Large intestine (tissue), 3 donors: ENCODE results near the gene ABCA5. TPM values are rescaled to one million over a fixed set of nuclear protein-coding genes. Genes with fewer than 3 reads are reported as not detected.

Source experiments
- DNase-seq, 2 donors: peaks; one replicate each; pipeline versions ENCODE4 v3.0.0 to v3.0.0-alpha.2; 2013
- H3K27ac ChIP-seq: one replicate; pipeline ENCODE4 v1.5.1; 2013; ENCODE audit warnings: low read length
- H3K27me3 ChIP-seq: 2 replicates; pipeline ENCODE4 v1.6.1; 2013; ENCODE audit warnings: low read length; ENCODE audit not compliant: control insufficient read depth, insufficient read depth
- H3K36me3 ChIP-seq: 2 replicates; pipeline ENCODE4 v1.6.1; 2013; ENCODE audit warnings: low read length; ENCODE audit not compliant: control insufficient read depth, insufficient read depth
- H3K4me1 ChIP-seq: one replicate; pipeline ENCODE4 v1.6.1; 2013; ENCODE audit warnings: low read length; ENCODE audit not compliant: control insufficient read depth, insufficient read depth
- H3K4me3 ChIP-seq: one replicate; pipeline ENCODE4 v1.5.1; 2013; ENCODE audit warnings: low read length
- H3K9me3 ChIP-seq: one replicate; pipeline ENCODE4 v1.6.1; 2013; ENCODE audit warnings: mild to moderate bottlenecking, low read depth, low read length, moderate library complexity; ENCODE audit not compliant: control insufficient read depth
- WGBS: methylation state at CpG from one replicate; pipeline ENCODE4 v1.1.5; 2013; ENCODE audit warnings: low lambda C conversion rate; ENCODE audit not compliant: insufficient coverage; 5-methylcytosine and 5-hydroxymethylcytosine counted together
- polyA plus RNA-seq: library from polyadenylated mRNA; unstranded; fragments of 120-200 nt; gene quantifications from one replicate; pipeline ENCODE4 v1.2.1, GENCODE V29; 2013

Gene ABCA5
- polyA plus RNA-seq, 1 donor = 126 TPM

DNA sequence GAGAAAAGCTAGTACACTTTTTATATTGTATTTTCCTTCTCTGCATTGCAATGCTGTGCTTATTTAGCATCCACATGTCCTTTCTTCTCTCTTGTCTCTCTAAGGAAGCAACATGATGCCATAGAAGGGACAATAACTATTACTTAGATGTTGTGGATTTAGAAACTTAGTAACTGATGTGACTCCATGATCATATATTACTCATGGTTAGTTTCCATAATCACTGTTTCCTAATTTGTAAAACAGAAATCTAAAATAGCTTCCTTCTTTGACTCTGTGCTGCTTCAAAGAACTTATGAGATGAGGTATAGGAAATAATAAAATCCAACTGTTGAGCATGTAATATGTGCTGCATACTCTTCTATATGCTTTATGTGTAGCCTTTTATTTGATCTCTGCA lies 6.6 kb upstream of the ABCA5 start:
- H3K4me1 ChIP-seq = no peaks in the 10 kb centered on the region
- H3K27ac ChIP-seq = no peak overlapping the region
- no peaks in the 10 kb centered on the region for H3K36me3 ChIP-seq
- no peak for DNase-seq
- peaks cover 2% of the 10 kb centered on the region for H3K27me3 ChIP-seq
- no peaks in the 10 kb centered on the region for H3K9me3 ChIP-seq
- no peak overlapping the region for H3K4me3 ChIP-seq

DNA sequence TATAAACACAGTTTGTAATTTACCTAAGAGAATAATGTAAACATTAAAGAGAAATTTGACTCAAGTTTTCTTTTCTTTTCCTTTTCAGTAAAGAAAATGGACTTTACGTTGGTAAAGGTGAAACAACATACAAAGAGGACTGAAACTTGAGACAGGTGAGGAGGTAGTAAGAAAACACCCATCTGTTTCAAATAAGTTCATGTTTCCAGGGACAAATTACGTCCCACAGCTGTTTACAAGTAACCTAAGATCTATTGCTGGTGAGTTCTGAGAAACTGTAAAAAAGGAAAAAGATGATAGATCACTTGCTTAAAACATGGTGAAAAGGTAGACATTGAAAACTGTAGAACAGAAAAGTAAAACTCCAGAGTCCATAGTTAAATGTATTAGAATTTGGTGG lies 4.8 kb upstream of the ABCA5 start:
- H3K4me3 ChIP-seq = no peak overlapping the region
- no peaks in the 10 kb centered on the region for H3K4me1 ChIP-seq
- no CpG with 5 or more reads among the region's 2 CpGs for WGBS
- H3K27me3 ChIP-seq = peaks cover 2% of the 10 kb centered on the region
- H3K36me3 ChIP-seq = no peaks in the 10 kb centered on the region
- H3K9me3 ChIP-seq = no peaks in the 10 kb centered on the region
- H3K27ac ChIP-seq = no peak overlapping the region
- DNase-seq = no peak

GRCh38 chr17:69326377-69327059 lies 415 bp downstream of the ABCA5 start:
- WGBS = 0% methylated on average over 5 of the region's 51 CpGs
- H3K9me3 ChIP-seq = no peaks in the 10 kb centered on the region
- peak in 1 of 2 donors; percentile 68 for DNase-seq
- peak overlapping the region; percentile 98 for H3K27ac ChIP-seq
- no peaks in the 10 kb centered on the region for H3K27me3 ChIP-seq
- H3K4me3 ChIP-seq = peak overlapping the region; percentile 93
- peaks cover 2% of the 10 kb centered on the region for H3K4me1 ChIP-seq
- H3K36me3 ChIP-seq = no peaks in the 10 kb centered on the region

DNA sequence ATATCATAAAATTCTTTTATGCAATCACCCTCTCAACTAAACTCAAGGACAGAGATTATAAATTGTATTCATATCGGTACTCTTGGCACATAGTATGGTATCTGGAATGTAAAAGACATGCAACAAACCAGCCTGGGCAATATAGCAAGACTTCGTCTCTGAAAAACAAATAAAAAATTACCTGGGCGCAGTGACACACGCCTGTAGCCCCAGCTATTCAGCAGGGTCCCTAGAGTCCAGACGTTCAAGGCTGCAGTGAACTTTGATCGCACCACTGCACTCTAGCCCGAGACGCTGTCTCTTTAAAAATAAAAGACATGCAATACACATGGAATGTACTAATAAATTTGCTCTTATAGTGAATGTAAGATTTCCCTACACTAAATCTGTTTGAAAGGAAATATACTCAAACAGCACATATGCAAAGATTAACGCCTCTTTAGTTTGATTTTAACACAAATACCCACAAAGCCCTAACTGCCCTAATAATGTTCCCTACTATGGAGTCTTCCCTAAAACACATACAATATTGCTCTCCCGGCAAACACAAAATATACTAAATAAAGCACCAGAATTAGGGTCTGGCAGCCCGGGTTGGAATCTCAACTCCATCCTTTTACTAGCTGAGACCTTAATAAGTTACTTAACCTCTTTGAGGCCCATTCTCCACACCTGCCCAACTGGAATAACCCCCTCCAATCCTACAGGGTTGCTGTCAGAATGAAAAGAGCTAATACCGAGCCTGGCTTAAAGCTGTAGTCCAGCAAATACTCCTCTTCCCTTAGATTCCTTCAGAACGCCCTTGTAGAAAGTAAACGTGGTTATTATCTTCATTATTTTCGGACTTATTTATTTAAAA lies 1.2 kb downstream of the ABCA5 start:
- WGBS = no CpG with 5 or more reads among the region's 15 CpGs
- no peaks in the 10 kb centered on the region for H3K9me3 ChIP-seq
- DNase-seq = peak; percentile 57 to 81
- no peaks in the 10 kb centered on the region for H3K27me3 ChIP-seq
- H3K27ac ChIP-seq = peak overlapping the region; percentile 98
- H3K4me3 ChIP-seq = peak overlapping the region; percentile 93
- H3K36me3 ChIP-seq = peaks cover 4% of the 10 kb centered on the region
- H3K4me1 ChIP-seq = peaks cover 2% of the 10 kb centered on the region

- no peak overlapping the region for H3K4me3 ChIP-seq
- no peak overlapping the region for H3K27ac ChIP-seq
- H3K27me3 ChIP-seq = no peaks in the 10 kb centered on the region
- H3K4me1 ChIP-seq = peaks cover 2% of the 10 kb centered on the region
- H3K36me3 ChIP-seq = peaks cover 7% of the 10 kb centered on the region
- WGBS = 90% methylated on average over 1 of the region's 1 CpG
- no peaks in the 10 kb centered on the region for H3K9me3 ChIP-seq
- DNase-seq = no peak
Observed at GRCh38 chr17:69323806-69324205, 3.1 kb downstream of the ABCA5 start.

- Histone ChIP-seq H3K27ac (no peak overlapping the region), H3K4me3 (no peak overlapping the region), H3K4me1 (peaks cover 2% of the 10 kb centered on the region), H3K27me3 (no peaks in the 10 kb centered on the region), H3K9me3 (no peaks in the 10 kb centered on the region), H3K36me3 (peaks cover 7% of the 10 kb centered on the region)
- no CpG with 5 or more reads among the region's 4 CpGs for WGBS
- DNase-seq = no peak
Observed at GRCh38 chr17:69320908-69321238, 6.1 kb downstream of the ABCA5 start.

GRCh38 chr17:69320210-69320907 lies 6.6 kb downstream of the ABCA5 start:
- peaks cover 2% of the 10 kb centered on the region for H3K4me1 ChIP-seq
- H3K36me3 ChIP-seq = peaks cover 7% of the 10 kb centered on the region
- no peak overlapping the region for H3K4me3 ChIP-seq
- H3K27ac ChIP-seq = no peak overlapping the region
- 72% methylated on average over 3 of the region's 5 CpGs for WGBS
- no peak for DNase-seq
- no peaks in the 10 kb centered on the region for H3K9me3 ChIP-seq
- H3K27me3 ChIP-seq = no peaks in the 10 kb centered on the region

- H3K36me3 ChIP-seq = peaks cover 7% of the 10 kb centered on the region
- no CpG with 5 or more reads among the region's 1 CpG for WGBS
- no peaks in the 10 kb centered on the region for H3K27me3 ChIP-seq
- no peak overlapping the region for H3K27ac ChIP-seq
- no peaks in the 10 kb centered on the region for H3K9me3 ChIP-seq
- H3K4me3 ChIP-seq = no peak overlapping the region
- H3K4me1 ChIP-seq = no peaks in the 10 kb centered on the region
- no peak for DNase-seq
Observed at GRCh38 chr17:69317625-69318024, 9.3 kb downstream of the ABCA5 start.

DNA sequence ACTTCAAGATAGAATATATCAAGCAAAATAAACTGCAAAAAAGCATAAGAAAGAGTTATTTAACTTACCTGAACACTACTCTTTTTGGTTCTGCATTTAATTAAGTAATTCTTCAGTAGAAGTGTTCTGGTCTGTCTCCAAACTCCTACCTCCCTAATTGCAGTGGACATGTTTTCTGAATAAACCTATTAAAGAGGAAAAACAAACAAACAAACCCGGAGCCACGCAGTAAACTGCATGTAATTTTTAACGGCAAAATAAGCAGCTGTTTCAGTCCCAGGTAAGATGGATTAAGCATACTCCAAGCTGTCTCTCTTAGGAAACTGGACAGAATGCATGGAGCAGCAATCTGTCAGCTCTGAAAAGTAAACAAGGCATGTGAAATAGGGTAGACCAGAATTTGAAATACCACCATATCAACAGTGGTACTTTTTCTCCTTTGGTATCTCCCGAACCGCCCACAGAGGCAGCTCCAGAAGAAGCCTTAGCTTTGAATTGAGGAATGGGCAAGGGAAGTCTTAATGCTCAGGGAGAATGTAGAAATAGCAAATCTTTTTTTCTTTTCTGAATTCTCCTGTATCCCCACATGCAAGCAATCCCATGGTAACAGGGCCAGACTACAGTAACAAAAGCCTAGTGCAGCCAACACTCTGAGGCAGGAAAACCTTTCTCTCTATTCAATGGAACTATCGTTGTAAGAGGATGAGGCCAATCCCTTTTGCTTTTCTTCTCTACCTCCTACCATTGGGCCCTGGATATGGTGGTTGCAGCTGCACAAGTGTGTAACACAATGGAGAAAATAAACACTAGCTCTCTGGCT lies 12.5 kb downstream of the ABCA5 start:
- Histone ChIP-seq H3K4me3 (no peak overlapping the region), H3K27ac (no peak overlapping the region), H3K36me3 (peaks cover 6% of the 10 kb centered on the region), H3K9me3 (no peaks in the 10 kb centered on the region), H3K4me1 (no peaks in the 10 kb centered on the region), H3K27me3 (no peaks in the 10 kb centered on the region)
- DNase-seq = no peak
- 97% methylated on average over 3 of the region's 6 CpGs for WGBS

DNA sequence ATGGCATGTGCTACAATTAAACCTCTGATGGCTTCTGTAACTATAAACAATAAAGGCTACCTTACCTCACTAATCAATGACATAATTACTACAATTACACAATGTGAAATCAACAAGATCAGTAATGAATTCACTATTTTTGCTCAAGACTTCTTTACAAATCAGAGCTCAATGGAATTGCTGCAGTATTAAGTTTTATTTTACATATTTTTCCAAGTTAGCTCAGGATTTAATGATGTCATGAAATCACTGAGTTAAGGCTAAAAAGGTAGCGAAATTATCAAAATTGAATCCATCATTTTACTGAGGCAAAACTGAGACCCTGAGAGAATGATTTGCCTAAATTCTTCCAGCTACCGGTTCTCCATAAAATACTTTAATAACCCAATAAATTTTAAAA lies 21.8 kb downstream of the ABCA5 start:
- Histone ChIP-seq H3K27me3 (no peaks in the 10 kb centered on the region), H3K4me1 (no peaks in the 10 kb centered on the region), H3K4me3 (no peak overlapping the region), H3K27ac (no peak overlapping the region), H3K9me3 (no peaks in the 10 kb centered on the region), H3K36me3 (peaks cover 13% of the 10 kb centered on the region)
- WGBS = no CpG with 5 or more reads among the region's 2 CpGs
- DNase-seq = no peak
